HG03575 (cell line): ENCODE measurements around the gene FBXL17.
"Not testable (repeated sequence)": the region's sequence is repeated elsewhere in the genome, so short reads cannot be mapped to it uniquely, and the experiment has no call there.

Experiments
- ATAC-seq: cut with Tn5 transposase; IDR thresholded peaks from one replicate; pipeline ENCODE4 v1.9.1; 2021; ENCODE audit not compliant: unreplicated experiment, insufficient number of reproducible peaks, low FRiP score; ENCODE audit errors: extremely low read depth

The FBXL17 gene

DNA sequence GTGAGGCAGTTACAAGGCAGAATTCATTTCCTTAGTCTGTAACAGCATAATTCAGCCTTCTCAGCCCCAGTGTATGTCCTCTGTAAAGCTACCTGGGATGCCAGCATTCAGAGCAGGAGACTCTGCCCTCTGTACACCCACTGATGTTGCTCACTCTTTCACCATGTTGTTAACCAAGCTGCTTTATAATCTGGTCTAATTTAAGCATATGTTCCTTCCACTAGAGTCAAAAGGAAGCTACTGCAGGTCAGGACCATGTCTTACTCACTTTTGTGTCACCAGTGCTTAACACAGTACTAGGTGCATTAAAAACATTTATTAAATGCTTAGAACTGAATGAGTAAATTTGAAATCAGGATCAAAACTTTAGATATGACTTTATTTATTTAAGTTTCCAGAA lies 185.6 kb downstream of the FBXL17 start:
- ATAC-seq = no peak

DNA sequence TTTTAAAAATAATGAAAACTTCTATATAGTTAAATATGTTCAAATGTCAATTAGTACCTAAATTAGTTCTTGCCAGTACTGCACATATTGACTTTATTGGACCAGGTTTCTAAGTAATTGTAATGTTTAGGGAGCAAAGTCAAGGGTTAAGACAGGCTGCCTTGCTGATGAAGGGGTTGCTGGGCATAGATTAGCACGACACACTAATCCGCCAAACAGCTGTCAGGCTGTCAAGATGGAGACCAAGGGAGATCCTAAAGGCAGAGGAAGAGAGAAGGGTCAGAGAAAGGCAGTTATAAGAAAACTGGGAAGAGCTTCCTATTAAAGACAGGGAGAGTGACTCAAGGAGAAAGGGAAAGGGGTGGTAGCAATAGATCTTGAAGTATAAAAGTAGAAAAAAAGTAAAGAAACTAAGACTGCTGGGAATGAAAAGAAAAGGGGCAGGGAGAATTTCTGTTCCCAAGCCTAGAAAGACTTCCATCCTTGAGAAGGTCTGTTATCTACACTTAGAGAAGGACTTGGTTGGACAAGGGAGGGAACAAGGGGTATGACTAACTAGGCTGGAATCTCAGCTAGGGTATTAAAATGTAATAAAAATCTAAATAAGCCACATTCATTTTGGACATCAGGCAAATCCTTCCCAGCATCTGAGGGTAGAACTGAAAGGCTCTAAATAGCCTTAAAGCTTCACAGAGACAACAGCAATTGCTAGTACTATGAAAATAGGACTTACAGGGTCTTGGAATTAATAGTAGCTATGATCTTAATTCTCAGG lies 188.7 kb downstream of the FBXL17 start:
- no peak for ATAC-seq

DNA sequence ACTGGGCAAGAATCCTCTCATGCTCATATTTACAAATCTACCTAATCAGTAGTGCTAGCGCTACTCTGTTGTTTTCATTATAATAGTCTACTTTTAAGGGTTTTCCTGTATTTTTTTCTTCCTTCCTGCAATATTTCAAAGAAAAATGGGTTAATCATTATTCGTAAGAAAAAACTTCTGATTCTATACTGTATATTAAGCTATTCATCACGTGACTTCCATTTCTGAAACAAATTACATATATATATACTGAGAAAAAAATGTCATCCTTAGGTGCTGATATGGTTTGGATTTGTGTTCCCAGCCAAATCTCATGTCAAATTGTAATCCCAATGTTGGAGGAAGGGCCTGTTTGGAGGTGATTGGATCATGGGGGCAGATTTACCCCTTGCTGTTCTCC lies 197.0 kb downstream of the FBXL17 start:
- ATAC-seq = no peak

DNA sequence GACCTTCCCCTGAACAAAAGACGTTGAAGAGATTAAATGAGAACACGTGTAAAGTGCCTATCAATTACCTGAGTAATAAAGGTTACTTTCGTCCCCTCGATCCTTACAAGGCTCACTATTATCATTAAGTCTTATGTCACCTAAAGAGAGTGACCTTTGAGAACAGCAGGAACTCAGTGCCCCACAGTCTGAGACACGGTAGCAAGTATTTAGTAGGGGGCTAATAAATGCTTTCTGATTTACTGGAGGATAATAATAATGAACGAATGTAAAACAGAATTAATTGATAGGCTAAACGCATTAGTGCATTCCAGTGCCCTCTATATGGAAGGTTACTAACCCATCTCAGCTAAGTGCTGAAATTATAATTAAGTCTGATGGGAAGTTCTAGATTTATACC lies 199.9 kb downstream of the FBXL17 start:
- no peak for ATAC-seq

DNA sequence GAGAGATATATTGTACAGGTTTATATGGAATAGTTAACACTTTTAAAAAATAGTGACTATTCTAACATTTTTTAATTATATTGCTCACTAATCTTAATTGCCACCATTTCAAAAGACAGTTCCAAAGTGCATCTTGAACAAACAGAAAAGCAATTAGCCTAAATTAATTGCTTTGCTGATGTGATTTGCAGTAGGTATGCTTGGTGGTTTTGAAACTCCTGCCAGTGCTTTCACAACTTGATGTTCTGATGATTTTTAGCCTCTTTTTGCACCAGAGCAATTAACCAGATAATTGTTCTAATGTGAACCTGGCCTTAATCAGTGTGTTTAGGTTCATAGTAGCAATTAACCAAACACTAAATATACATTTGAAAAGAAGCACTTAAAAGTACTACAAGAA lies 207.6 kb downstream of the FBXL17 start:
- ATAC-seq = no peak

DNA sequence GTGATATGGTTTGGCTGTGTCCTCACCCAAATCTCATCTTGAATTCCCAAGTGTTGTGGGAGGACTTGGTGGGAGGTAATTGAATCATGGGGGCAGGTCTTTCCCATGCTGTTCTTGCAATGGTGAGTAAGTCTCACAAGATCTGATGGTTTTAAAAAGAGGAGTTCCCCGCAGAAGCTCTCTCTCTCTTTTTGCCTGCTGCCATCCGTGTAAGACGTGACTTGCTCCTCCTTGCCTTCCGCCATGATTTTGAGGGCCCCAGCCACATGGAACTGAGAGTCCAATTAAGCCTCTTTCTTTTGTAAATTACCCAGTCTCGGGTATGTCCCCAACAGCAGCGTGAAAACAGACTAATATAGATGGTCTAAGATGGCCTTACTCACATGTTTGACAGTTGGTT lies 210.1 kb downstream of the FBXL17 start:
- no peak for ATAC-seq

DNA sequence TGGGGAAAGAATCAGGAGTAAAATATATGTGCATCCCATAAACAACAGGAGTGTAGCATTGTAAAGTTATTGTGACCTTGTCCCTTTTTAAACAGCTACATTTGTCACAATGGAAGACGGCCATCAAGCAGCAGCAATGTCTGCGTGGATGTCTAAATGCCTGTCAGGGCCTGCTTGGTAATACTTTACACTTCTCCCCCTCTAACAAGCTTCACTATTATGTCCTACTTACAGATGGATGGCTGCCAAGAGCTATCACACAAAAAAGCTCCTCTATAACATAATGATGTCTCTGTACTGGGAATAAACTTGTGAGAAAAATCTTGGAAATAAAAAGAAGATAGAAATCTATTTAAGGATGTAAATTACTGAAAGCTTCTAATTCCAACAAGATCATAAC lies 213.0 kb downstream of the FBXL17 start:
- no peak for ATAC-seq

DNA sequence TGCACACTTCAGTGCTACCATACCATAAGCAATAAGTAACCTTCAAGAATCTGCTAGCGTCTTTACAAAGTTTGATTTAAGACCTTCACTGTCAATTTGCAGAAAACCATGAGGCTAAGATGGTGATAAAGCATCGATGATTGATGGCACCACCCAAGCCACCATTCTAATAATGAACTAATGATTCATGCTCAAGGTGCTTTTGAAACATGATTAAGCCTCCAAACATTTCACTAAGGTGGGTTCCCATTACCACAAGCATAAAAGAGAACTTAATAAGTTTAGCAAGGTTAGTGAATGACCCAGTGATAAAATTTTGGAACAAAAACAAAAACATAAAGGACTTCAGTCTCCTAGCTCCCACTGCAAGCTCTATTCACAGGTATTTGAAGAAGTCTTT lies 214.7 kb downstream of the FBXL17 start:
- ATAC-seq = no peak

DNA sequence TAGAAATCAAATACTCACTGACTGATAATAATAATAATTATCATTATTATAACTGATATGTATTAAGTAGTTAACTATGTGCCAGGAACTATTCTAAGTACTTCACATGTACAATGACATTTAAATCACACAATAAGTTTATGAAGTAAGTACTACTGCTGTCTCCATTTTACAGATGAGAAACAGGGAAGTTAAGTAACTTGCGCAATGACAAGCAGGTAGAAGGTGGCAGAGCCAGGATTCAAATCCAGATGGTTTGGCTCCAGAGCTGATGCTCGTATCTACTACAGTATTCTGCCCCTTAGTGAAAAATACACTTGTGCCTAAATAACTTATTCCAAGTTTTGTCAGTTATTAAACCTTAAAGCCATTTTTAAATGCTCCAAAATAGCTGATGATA lies 217.3 kb downstream of the FBXL17 start:
- no peak for ATAC-seq

DNA sequence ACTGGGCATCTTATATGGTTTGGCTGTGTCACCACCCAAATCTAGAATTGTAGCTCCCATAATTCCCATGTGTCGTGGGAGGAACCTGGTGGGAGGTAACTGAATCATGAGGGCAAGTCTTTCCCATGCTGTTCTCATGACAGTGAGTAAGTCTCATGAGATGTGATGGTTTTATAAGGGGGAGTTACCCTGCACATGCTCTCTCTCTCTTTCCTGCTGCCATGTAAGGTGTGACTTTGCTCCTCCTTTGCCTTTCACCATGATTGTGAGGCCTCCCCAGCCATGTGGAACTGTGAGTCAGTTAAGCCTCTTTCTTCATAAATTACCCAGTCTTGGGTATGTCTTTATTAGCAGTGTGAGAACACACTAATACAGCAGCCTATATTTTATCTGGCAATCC lies 229.0 kb downstream of the FBXL17 start:
- ATAC-seq = not testable (repeated sequence)

DNA sequence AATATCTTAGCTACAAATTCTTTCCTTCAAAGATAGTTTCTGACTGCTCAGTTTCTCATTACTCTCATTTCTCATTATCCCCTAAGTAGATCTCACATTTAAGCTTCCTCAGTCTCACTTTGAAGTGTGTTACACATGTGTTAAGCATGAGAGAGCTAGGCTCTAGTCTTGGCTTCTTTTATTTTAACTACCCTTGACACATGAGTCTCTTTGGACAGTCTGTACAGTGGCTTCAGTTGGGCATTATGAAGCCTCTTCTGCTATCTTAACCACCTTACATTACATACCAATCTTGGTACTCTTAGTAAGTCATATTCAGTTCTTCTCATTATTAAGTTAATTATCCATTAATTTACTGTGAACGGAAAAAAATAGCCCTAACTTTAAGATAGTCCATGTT lies 232.5 kb downstream of the FBXL17 start:
- no peak for ATAC-seq

DNA sequence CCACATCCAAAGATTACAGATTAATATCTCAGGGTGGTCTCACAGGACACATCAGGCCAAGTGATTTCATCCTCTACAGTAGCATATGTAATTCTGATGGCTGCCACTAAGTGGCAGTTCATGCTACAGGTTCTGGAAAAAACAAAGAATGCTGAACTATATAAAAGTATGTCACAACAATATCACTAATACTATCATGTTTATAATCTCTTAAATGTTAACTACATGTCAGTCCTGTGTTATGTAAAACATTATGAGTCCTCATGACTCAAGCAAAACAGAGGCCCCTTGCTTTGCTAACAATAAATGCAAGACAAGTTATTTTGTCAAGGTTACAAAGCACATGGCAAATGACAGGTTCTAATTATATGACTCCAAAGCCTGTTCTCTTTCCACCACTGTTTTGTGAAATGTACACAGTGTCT lies 233.2 kb downstream of the FBXL17 start:
- no peak for ATAC-seq

DNA sequence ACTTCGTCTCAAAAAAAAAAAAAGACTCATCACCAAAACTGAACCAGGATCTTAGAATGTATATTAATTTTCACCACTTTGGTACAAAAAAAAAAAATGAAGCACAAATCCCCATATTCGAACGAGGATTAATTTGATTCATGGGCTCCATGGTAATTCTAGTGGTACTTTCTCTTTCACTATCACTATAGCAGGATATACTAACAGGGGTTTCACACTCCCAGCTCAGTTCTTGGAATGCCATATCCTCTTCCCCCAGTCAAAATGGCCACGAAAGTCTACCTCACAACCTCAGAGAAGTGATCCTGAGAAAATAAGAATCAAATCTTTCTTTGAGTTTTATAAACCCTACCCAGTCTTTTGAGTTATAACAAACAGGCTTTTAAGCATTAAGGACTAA lies 235.7 kb downstream of the FBXL17 start:
- ATAC-seq = no peak

DNA sequence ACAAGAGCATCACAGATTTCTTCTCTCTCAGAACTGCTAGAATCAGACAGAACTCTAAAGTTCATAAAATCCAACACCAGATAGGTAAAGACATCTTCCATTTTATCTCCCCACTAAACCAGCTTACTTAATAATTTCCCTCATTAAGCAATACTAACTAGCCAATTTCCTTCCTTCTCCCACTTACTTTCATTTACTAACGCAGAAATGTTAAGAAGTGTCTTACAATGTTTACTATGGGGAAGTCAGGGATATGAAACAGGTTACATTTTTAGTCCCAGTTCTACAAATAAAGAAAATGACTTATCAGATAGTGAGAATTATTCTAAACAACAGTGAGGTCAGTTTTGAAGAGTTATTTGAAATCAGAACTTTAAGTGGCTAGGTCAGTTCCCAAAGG lies 236.5 kb downstream of the FBXL17 start:
- ATAC-seq = no peak

DNA sequence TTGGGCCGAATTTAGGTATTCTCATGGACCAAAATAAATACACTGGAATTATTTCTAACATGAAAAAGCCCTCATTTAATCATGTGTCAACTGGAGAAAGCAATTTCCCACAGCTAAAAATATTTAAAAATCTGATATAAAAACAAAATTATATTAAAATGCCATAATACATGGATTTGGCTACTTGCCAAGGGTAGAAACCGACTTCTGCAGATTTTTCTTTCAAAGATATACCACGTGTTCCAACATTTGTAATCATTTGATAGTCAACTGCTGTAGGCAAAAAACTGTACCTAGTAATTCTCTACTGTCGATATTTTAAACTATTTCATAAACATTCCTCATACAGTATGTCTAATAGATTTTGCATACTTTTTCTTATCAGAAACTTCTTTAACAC lies 237.6 kb downstream of the FBXL17 start:
- no peak for ATAC-seq

DNA sequence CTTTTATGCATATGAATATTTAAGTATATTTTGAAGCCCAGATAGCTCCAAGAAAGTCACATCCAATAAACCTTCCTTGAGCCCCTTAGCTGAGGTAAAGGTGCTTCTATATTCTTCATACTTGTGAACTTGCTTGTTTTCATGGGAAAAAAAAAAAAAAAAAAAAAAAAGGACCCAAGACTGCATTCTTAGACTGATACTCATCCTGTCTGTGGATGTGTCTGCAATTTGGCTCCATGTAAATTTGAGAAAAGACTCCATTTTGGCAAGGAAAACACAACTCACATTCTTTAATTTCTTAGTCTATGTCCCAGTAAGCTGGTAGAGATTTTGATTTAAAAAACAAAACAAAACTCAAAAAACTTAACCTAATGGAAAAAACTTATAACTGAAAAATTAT lies 238.3 kb downstream of the FBXL17 start:
- ATAC-seq = no peak

DNA sequence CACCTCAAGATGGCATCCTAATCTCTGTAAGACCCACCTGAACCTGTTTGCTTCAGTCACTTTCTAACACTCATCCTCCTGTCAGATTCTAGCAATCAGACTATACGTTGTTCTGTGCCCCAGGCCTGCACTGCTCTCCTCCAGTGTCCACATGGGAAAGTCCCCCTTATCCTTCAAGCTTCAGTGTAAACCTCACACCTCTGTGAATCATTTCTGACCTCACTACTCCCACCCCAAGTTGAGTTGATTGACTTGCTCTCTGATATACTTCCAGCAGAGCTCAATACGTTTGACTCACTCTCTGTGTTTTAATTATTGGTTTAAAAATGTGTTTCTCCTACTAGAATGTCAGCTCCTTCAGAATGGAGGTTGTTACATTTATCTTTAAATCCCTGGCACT lies 240.2 kb downstream of the FBXL17 start:
- ATAC-seq = no peak

DNA sequence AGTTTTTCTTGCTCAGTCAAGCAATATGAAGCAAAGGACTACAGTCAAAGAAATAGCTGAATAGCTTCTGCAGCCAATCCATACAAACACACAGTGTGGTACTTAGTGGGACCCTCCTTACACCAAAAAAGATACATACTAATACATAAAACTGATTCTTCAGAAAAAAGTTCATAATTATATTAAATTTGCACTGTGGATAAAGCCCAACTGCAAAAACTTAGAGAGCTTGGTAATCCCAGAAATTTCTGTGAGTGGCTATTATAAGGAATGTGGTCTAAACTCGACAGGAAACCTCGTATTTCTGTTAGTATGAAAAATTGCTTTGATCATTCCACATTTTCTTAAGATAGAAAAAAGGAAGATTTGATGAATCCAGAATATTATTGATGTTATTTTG lies 245.4 kb downstream of the FBXL17 start:
- no peak for ATAC-seq

DNA sequence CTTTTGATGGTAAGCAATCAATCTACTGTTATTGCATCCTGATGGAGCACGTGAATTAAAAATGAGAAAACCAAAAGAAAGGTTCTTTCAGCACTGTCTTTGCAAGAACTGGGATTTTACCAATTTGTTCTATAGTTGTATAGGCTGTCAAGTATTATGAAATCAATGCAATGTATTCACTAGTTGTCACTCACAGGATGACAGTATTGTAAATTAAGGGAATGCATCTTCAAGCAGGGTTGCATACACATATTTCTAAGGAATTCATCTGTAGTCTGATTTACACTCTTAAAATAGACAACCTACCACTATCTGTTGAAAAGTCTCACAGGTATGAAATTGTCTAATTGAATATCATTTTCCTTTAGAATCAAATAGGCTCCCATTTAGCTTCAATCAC lies 252.8 kb downstream of the FBXL17 start:
- no peak for ATAC-seq

DNA sequence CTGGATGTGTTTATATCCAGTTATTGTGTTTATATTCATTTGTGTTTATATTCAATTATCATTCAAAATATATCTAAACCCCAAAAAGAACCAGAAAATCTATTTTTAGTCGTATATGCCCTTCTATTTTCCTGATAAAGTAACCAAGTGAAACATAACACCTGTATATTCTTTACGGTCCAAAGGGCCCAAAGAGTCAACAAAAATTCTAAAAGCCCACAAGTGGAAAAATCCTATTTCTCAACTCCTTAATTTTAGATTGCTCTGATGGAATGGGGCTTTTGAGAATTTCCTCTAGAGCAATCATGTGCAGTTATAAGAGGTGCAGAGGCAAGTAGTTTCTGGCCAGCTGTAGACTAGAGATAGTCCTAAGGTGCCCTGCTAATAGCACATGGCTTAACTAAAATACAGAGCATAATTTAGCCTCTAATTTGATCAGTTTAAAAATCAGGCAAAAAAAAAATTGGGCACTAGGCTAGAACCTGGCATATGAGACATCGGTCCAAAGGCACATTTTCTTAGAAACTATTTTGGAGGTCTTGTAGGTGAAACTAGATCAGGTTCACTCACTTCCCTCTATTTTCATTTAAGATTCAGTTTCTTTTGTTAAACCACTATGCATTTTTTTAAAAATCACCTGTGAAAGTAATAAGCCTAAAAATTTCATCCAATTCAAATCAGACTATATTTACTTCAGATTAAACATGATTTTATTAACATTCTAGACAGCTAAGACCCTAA lies 256.0 kb downstream of the FBXL17 start:
- no peak for ATAC-seq

DNA sequence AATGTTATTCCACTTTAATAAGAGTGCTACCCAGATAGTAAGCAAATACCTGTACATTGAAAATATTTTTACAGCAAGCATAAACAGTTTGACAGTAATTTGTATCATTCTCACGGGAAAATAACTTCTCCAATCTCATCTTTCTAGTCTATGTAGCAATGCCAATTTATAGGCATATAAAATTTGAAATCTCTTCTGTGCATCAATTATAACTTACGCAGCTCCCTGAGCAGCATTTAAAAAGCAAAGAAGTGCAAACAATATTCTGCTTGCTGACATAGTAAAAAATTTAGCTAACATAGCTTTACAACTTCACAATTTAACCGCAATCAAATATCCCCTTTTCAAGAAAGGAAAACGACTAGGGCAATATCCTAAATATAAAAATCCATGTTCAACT lies 257.3 kb downstream of the FBXL17 start:
- no peak for ATAC-seq
